ENCODE measurements around the gene RALA. TPM values are rescaled to one million over a fixed set of nuclear protein-coding genes. Genes with fewer than 3 reads are reported as not detected.
A peak's percentile ranks its signal among the peaks of the same experiment; 100 is the strongest.

RALA gene
- total RNA-seq, 4 donors from 2014 or later: 5.4 to 29.8 (median 17.9) TPM

GRCh38 chr7:39588416-39588815 is 35.0 kb upstream of the RALA start:
- intact Hi-C loops (cut with DNase I; ENCODE audit: low total_unique reads): no loop called here
- Histone ChIP-seq H3K9me3 (no peaks in the 10 kb centered on the region), H3K4me1 (no peaks in the 10 kb centered on the region), H3K27me3 (no peaks in the 10 kb centered on the region), H3K4me3 (no peak overlapping the region), H3K36me3 (no peaks in the 10 kb centered on the region), H3K27ac (no peak overlapping the region)
- in situ Hi-C loops (cut with MboI; ENCODE audit: low pct_ligation_motif_present in 1 of 4, low pct_unique_long_range_greater_than_20kb in 1 of 4, low sequenced_read_pairs in 3 of 4): loop anchor here in 1 of 4 donors (10.0 to 25.0 kb wide), 2 partner anchors 146 to 449 kb away; no protein-coding TSS in a partner anchor
- no peak for DNase-seq
- TF ChIP-seq POLR2A (IDR thresholded peaks at IDR 0.05) (no peak), CTCF (IDR thresholded peaks at IDR 0.05) (no peak), EP300 (IDR thresholded peaks at IDR 0.05; ENCODE audit: low read depth) (no peak), POLR2AphosphoS5 (IDR thresholded peaks at IDR 0.05) (no peak)
- 56 to 75% methylated on average over 5 of the region's 5 CpGs for WGBS, 2 donors (ENCODE audit: low coverage in 1 of 2)

GRCh38 chr7:39589323-39590111 is 33.9 kb upstream of the RALA start:
- intact Hi-C loops (cut with DNase I; ENCODE audit: low total_unique reads) (no loop called here), in situ Hi-C loops (cut with MboI; ENCODE audit: low pct_ligation_motif_present in 1 of 4, low pct_unique_long_range_greater_than_20kb in 1 of 4, low sequenced_read_pairs in 3 of 4) (loop anchor here in 1 of 4 donors (10.0 to 25.0 kb wide), 2 partner anchors 145 to 448 kb away; no protein-coding TSS in a partner anchor)
- H3K27ac ChIP-seq: peak overlapping the region in 1 of 4 donors; percentile 1

GRCh38 chr7:39592586-39592985 is 30.8 kb upstream of the RALA start:
- in situ Hi-C loops (cut with MboI; ENCODE audit: low pct_ligation_motif_present in 1 of 4, low pct_unique_long_range_greater_than_20kb in 1 of 4, low sequenced_read_pairs in 3 of 4): loop anchor here in 1 of 4 donors (25.0 kb wide), 1 partner anchor 445 kb away; no protein-coding TSS in a partner anchor
- intact Hi-C loops (cut with DNase I; ENCODE audit: low total_unique reads): no loop called here
- H3K27me3 ChIP-seq: no peaks in the 10 kb centered on the region
- no peak overlapping the region for H3K4me3 ChIP-seq
- H3K36me3 ChIP-seq: no peaks in the 10 kb centered on the region
- TF ChIP-seq EP300 (IDR thresholded peaks at IDR 0.05; ENCODE audit: low read depth): no peak
- TF ChIP-seq POLR2A (IDR thresholded peaks at IDR 0.05): no peak
- TF ChIP-seq POLR2AphosphoS5 (IDR thresholded peaks at IDR 0.05): no peak
- TF ChIP-seq CTCF (IDR thresholded peaks at IDR 0.05): no peak
- no peak overlapping the region for H3K27ac ChIP-seq
- no peaks in the 10 kb centered on the region for H3K4me1 ChIP-seq
- WGBS, 2 donors (ENCODE audit: low coverage in 1 of 2): 17 to 37% methylated on average over 2 of the region's 2 CpGs
- no peak for DNase-seq
- no peaks in the 10 kb centered on the region for H3K9me3 ChIP-seq

More at GRCh38 chr7:39589323-39590111, 33.9 kb upstream of the RALA start:
- Histone ChIP-seq H3K9me3 (no peaks in the 10 kb centered on the region), H3K4me3 (no peak overlapping the region), H3K27me3 (no peaks in the 10 kb centered on the region), H3K4me1 (no peaks in the 10 kb centered on the region), H3K36me3 (no peaks in the 10 kb centered on the region)
- TF ChIP-seq POLR2AphosphoS5 (IDR thresholded peaks at IDR 0.05): peak in 1 of 3 donors; percentile 30
- TF ChIP-seq CTCF (IDR thresholded peaks at IDR 0.05): no peak
- no peak for DNase-seq
- WGBS, 2 donors (ENCODE audit: low coverage in 1 of 2): 50 to 59% methylated on average over 5 to 7 of the region's 7 CpGs

- intact Hi-C loops (cut with DNase I; ENCODE audit: low total_unique reads): no loop called here
- Histone ChIP-seq H3K27ac (no peak overlapping the region), H3K4me1 (no peaks in the 10 kb centered on the region), H3K36me3 (no peaks in the 10 kb centered on the region), H3K9me3 (no peaks in the 10 kb centered on the region), H3K4me3 (no peak overlapping the region), H3K27me3 (no peaks in the 10 kb centered on the region)
- in situ Hi-C loops (cut with MboI; ENCODE audit: low pct_ligation_motif_present in 1 of 4, low pct_unique_long_range_greater_than_20kb in 1 of 4, low sequenced_read_pairs in 3 of 4): loop anchor here in 1 of 4 donors (25.0 kb wide), 1 partner anchor 442 kb away; no protein-coding TSS in a partner anchor
- TF ChIP-seq POLR2AphosphoS5 (IDR thresholded peaks at IDR 0.05) (no peak), POLR2A (IDR thresholded peaks at IDR 0.05) (no peak), EP300 (IDR thresholded peaks at IDR 0.05; ENCODE audit: low read depth) (no peak), CTCF (IDR thresholded peaks at IDR 0.05) (no peak)
- WGBS, 2 donors (ENCODE audit: low coverage in 1 of 2): 58 to 71% methylated on average over 5 of the region's 5 CpGs
- DNase-seq: no peak
Measured at GRCh38 chr7:39594988-39595620, 28.3 kb upstream of the RALA start.

All from transverse colon (tissue), 4 donors.